Pulmonary artery endothelial cell (primary cell): ENCODE measurements around the gene FMN2. TPM values are rescaled to one million over a fixed set of nuclear protein-coding genes. Genes with fewer than 3 reads are reported as not detected.
"Not testable (repeated sequence)": the region's sequence is repeated elsewhere in the genome, so short reads cannot be mapped to it uniquely, and the experiment has no call there.

ENCODE experiments used
- DNase-seq: peaks from one replicate; pipeline ENCODE4 v3.0.0-alpha.2; 2011; ENCODE audit warnings: low read depth, low spot score
- total RNA-seq: library from RNA; depleted of rRNA; stranded (reverse); fragments of >200 nt; gene quantifications from 2 replicates; pipeline ENCODE4 v1.2.3, GENCODE V29; 2014

The FMN2 gene
- total RNA-seq, 1 donor from 2014 or later: not detected

DNA sequence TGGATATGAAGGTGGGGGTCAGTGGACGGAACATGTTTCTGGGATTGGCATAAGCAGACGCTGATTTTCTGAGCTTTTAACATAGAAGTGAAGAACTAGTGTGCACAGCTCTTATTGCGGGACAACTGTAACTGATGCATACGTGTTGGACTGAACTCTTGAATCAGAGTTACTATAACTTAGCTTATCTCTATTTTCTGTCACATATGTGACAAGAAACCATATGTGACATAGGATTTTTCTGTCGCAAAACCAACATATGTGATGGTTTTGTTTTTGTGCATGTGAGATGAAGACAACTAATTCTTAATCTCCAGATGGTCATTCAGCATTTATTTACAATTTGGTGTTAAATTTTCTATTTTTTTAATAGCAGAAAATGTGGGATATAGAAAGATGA lies 270.4 kb downstream of the FMN2 start:
- DNase-seq: no peak

- DNase-seq: no peak
These were observed 271.1 kb downstream of the FMN2 start for GRCh38 chr1:240362826-240363225.

DNA sequence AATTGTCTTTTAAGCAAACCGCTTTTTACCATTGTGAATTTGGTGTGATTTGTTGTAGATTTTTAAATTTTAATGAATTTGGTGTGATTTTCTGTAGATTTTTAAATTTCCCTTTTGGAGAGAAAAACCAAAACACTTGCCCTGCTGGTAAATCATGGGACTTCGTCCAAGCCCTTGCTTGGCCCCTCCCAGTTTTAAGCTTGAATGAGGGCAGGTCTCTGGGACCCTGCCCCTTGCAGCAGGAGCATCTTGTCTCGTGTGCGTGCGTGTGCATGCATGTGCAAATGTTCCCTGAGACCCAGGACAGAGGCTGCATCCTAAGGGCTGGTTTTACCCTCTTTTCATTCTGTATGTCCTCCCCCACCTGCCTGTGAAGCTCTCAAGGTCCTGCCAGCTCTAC lies 271.6 kb downstream of the FMN2 start:
- DNase-seq: no peak

DNA sequence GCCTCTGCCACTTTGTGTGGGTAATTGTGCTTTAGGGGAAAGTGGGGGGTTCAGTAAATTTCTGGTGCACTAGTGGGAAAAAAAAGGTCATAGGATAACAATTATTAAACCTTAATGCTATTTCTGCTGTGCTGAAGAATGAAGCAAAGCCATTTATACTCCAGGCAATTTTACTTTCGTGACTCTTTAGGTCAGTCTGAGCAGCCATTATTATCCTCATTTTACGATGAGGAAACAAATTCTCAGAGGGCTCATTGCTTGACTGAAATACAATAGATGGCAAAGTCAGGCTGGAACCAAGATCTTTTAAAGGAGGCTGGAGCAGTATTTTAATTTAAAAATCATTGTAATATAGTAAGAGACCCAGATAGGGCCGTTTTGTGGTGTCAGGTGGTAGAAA lies 272.2 kb downstream of the FMN2 start:
- no peak for DNase-seq

DNA sequence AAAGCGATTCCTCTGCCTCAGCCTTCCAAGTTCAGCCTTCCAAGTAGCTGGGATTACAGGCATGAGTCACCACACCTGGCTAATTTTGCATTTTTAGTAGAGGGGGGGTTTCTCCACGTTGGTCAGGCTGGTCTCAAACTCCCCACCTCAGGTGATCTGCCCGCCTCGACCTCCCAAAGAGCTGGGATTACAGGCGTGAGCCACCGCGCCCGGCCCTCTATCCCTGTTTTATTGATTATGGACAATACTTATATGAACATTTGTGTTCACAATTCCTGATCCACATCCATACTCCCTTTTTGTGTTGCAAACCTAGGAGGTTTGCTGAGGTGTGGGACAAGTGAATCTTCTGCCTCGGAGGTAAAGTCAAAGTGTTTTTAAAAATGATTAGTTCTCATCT lies 275.0 kb downstream of the FMN2 start:
- no peak for DNase-seq

DNA sequence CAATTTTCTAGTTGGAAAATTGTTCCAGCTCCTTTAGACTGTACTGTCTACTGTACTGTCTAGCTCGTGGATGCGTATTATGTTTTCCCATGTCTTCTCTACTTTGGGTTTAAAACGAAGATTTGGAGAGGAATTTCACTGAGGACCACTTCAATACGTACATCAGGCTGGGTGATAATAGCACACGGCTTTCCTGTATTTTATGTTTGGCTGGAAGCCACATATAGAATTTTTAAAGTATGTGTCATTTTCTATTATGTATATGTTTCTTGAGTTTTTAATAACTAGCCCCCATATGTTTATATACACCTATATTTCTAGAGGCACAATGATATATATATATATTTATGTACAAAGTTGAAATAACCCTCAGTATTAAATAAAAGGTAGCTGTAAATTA lies 293.9 kb downstream of the FMN2 start:
- DNase-seq: no peak

- DNase-seq: no peak
These were observed 294.6 kb downstream of the FMN2 start for GRCh38 chr1:240385985-240386978.

DNA sequence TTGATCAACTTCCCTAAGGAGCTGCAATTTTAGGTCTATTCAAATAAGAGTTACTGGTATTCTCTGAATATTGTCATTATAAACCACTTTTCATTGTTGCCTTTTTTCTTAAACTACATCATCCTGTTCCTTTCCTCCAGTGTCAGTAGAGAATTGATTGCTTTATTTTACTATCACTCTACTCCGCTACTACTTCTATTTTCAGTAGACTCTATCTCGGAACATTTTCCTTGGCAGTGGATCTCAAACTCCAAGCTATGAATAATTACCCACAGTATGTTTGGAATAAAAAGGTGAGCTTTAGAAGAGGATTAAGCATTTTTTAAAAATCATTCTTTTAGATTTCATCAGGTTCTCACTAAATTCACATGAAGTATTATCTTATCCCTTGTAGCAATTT lies 295.4 kb downstream of the FMN2 start:
- DNase-seq: no peak

- DNase-seq: no peak
These were observed 300.1 kb downstream of the FMN2 start for GRCh38 chr1:240391660-240392260.

DNA sequence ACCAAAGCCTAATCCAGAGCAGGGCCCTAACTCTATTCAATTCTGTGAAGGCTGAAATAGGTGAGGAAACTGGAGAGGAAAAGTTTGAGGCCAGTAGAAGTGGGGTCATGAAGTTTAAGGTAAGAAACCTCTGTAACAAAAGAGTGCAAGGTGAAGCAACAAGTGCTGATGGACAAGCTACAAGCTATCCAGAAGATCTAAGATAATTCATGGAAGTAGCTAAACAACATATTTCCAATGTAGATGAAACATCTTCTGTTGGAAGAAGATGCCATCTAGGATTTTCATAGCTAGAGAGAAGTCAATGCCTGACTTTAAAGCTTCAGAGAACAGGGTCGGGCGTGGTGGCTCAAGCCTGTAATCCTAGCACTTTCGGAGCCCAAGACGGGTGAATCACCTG lies 302.7 kb downstream of the FMN2 start:
- no peak for DNase-seq

GRCh38 chr1:240395336-240395735 lies 303.7 kb downstream of the FMN2 start:
- DNase-seq: no peak

GRCh38 chr1:240399381-240399780 lies 307.7 kb downstream of the FMN2 start:
- DNase-seq: no peak

- no peak for DNase-seq
These were observed 310.0 kb downstream of the FMN2 start for GRCh38 chr1:240401731-240402130.

GRCh38 chr1:240402326-240402725 lies 310.6 kb downstream of the FMN2 start:
- DNase-seq: no peak

GRCh38 chr1:240404286-240404685 lies 312.6 kb downstream of the FMN2 start:
- no peak for DNase-seq

DNA sequence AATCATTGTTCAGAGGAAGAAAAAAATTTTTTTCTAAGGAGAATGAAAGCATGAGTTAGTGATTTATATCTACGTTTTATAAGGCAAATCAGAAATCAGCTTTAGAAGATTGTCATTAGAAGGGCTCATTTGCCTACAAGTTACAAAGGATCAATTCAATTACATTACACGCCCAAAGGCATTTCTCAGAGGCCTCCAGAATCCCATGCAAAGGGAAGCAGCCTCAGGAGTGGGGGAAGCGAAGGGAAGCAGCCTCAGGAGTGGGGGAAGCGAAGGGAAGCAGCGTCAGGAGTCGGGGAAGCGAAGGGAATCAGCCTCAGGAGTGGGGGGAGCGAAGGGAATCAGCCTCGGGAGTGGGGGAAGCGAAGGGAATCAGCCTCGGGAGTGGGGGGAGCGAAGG lies 314.1 kb downstream of the FMN2 start:
- no peak for DNase-seq

DNA sequence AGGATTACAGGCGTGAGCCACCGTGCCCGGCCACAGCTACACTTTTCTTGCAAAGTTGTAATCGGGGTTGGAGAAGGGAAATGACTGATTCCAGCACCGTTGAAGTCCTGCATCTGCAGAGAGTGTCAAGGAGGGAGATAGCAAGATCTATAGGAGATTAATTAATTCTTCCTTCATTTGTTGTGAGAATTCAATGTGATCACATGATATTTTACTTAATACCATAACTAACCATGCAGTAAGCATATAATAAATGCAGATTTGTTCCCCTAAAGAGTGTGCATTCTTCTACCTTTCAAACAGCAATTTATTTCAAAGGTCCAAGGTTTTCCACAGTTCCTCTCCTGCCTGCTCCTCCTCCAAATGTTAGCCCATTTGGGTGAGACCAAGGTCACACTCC lies 315.7 kb downstream of the FMN2 start:
- DNase-seq: no peak

GRCh38 chr1:240409615-240410014 lies 317.9 kb downstream of the FMN2 start:
- no peak for DNase-seq

DNA sequence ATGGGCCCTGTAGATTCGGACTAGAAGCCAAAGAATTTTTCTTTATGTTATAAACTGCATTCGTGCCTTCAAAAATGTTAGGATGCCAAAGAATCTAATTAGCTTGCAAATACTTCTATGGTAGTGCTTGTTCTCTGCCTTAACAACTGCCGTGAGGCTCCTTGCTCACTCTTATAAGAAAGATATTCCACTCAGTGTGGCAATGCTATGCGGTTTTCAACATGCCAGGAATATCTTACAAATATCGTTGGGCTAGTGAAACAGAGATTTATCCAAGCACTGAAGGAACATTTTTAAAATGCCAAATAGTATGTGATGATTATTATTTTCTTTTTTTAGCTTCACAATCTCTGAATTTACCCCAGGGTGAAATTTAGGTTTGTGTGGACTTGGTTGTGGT lies 322.0 kb downstream of the FMN2 start:
- DNase-seq: no peak

DNA sequence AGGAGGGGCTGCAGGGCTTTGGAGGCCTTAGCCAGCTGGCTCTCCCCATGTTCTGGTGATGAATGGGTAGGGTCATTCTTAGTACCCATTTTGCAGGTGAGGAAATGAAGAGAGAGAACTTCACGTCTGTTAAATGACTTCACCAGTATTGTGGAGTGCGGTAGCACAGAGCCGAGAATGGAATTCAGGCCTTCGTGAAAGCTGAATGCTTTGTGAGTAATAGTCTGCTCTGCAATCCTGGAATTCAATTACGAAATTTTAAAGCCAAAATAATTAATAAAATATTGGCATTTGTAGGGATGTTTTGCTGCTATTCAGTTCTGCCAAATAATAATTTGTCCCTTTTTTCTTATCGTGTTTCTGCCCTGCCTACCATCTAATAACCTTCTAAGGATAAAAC lies 322.6 kb downstream of the FMN2 start:
- no peak for DNase-seq

- not testable (repeated sequence) for DNase-seq
These were observed 323.3 kb downstream of the FMN2 start for GRCh38 chr1:240415011-240415410.

GRCh38 chr1:240415532-240415931 lies 323.8 kb downstream of the FMN2 start:
- no peak for DNase-seq

GRCh38 chr1:240417317-240417716 lies 325.6 kb downstream of the FMN2 start:
- DNase-seq: no peak
